GM19193 (cell line): Measurements from ENCODE around the gene ATP10B.

Experiments used
- POLR2A ChIP-seq: IDR thresholded peaks from 4 replicates; pipeline ENCODE4 v1.6.1; 2011; ENCODE audit not compliant: insufficient read depth, insufficient read length; ENCODE audit errors: extremely low read depth

ATP10B gene, protein sequence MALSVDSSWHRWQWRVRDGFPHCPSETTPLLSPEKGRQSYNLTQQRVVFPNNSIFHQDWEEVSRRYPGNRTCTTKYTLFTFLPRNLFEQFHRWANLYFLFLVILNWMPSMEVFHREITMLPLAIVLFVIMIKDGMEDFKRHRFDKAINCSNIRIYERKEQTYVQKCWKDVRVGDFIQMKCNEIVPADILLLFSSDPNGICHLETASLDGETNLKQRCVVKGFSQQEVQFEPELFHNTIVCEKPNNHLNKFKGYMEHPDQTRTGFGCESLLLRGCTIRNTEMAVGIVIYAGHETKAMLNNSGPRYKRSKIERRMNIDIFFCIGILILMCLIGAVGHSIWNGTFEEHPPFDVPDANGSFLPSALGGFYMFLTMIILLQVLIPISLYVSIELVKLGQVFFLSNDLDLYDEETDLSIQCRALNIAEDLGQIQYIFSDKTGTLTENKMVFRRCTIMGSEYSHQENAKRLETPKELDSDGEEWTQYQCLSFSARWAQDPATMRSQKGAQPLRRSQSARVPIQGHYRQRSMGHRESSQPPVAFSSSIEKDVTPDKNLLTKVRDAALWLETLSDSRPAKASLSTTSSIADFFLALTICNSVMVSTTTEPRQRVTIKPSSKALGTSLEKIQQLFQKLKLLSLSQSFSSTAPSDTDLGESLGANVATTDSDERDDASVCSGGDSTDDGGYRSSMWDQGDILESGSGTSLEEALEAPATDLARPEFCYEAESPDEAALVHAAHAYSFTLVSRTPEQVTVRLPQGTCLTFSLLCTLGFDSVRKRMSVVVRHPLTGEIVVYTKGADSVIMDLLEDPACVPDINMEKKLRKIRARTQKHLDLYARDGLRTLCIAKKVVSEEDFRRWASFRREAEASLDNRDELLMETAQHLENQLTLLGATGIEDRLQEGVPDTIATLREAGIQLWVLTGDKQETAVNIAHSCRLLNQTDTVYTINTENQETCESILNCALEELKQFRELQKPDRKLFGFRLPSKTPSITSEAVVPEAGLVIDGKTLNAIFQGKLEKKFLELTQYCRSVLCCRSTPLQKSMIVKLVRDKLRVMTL (N-terminal part only)

DNA sequence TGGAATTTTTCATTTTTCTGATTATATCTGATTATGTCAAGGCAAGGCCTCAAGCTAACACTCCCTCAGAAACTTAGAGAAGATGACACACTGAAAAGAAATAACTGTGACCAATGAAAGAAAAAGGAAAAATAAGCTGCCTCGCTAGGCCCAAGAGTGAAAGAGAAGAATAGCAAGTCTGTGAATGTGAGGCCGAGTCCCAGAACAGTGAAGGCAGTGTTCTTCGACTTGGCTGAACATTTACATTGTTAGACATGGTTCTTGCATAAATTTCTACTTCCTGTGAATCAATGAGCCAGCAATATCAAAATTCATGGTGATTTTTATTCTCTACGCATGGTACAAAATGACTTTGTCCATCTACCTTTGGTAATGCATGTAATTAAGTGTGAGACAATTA is at the start of gene ATP10B:
Gene ATP10B, minus strand, starts transcription at position 163 of the 400 bp plus-strand sequence. CDS start 164,137 bp downstream, outside the sequence.
- TF ChIP-seq POLR2A, result no peak

DNA sequence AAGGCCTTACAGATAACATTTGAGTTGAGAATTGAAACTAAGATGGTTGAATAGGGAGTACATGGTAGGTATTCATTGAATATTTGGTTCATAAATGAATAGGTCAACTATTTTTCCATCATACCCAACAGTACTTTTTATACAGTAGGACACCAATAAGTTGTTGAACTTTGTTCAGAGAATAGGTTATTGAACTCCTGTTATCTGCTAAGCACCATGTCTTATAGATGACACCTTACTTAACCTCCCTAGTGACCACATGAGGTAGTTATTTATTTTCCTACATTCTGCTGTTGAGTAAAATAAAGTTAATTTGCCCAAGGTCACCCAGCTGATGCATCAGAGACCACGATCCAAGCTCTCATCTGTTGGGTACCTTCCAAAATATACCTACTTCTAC is 49.6 kb upstream of the ATP10B start:
- TF ChIP-seq POLR2A, result no peak

DNA sequence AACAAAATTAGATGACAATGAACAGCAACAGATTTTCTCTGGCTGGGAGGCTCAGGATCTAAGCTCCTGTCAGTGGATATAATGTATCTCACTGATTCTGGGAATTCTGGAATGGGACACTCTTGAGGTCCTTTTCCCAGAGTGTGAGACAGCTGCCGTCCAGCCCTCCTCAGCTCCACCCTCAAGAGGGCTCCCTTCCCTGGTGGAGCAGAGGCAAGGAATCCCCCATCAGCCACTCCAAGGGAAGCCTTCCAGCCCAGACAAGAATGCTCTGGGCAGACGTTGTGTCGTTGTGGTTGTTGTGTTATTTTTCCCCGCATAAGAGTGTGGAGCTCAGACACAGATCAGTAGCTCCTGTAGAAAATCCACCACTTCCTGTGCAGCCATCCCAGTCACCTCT is 47.7 kb upstream of the ATP10B start:
- TF ChIP-seq POLR2A, result no peak

DNA sequence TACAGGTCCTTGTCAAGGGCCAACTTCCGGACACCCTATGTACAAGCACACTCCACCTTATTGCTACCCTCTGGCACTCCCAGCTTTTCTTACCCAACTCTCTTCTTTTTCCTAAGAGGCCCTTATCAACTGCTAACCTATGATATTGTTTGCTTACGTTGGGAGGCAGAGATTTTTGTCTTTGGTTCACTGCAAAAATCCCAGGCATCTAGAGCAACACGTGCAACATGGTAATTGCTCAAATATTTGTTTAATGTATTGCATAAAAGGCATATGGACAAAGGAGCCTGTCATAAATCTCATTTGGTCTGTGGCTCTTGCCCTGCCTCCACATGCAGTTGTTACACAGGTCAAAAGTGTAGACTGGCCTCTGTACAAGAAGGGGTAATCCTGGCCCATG is 35.8 kb upstream of the ATP10B start:
- no peak for TF ChIP-seq POLR2A

DNA sequence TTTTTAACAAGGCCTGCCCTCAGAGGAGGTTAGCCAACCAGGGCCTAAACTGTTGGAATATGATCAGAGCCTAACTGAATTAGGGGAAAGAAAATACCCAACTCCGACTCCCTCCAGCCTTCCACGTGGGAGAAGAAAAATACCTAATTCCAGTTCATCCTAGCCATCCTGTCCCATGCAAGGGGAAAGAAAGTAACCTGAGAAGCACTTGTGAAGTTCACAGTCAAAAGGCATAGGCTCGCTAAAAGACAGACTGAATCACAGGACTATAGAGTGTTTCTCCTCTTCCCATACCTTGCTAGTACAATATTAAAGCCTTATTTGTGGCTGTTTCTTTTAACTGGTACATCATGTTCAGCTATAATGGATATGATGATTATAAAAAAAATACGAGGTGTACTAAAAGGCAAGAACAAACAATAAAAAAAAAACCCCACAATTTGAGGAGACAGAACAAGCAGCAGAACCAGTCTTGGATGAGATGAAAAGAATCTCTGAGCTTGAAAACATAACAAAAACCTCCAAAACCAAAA is 18.0 kb upstream of the ATP10B start:
- no peak for TF ChIP-seq POLR2A

DNA sequence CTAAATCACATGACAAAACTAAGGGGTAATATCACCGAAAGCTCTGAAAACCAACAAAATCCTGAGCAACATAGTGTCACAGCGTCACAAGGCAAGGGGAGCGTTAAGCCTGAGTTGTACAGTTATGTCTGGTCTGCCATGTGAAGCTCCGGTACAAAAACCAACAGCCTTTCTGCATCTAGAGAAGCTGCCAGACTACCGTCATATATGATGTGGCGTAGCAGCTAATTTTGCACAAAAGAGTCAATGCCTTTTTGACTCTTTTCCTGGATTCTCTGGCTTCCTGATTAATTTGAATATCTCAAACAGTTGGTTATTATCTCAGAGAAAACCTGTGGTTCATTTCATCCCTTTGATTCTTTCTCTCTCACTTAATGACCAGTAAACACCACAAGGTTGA is 16.0 kb upstream of the ATP10B start:
- TF ChIP-seq POLR2A, result no peak

DNA sequence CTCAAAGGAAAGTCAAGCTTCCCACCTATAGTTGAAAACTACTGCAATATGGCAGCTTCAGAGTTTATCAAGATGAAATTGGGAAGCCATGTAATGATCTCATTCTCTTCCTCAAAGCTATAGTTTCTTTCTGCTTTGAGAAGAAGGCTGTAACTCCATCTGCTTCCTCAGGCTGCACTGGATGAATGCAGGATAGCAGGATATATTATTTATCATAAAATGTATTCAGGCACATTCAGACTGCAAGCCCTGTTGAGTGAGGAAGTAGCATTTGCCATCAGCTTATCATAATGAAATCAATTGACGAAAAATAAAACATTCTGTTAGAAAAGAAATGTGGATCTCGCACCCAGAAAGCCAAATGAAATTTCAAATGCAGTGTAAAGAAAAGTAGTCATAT is 560 bp downstream of the ATP10B start:
- TF ChIP-seq POLR2A, result no peak

DNA sequence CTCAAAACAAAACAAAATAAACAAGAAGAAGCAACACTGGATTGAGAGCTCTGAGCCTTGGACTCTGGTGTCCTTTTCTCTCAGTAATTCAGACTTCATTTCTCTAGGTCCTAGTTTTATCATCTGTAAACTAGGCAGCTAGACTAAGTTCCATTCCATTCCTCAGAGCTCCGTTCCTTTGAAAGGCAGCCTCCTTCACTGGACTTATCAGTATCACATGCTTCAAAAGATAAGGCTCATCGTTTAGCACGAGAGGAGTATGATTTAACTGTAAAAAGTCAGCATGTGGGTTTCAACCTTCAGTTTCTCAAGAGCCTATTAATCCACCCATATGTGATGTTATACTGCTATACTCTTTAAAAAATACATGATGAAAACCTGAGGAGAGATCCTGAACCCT is 1.6 kb downstream of the ATP10B start:
- no peak for TF ChIP-seq POLR2A

DNA sequence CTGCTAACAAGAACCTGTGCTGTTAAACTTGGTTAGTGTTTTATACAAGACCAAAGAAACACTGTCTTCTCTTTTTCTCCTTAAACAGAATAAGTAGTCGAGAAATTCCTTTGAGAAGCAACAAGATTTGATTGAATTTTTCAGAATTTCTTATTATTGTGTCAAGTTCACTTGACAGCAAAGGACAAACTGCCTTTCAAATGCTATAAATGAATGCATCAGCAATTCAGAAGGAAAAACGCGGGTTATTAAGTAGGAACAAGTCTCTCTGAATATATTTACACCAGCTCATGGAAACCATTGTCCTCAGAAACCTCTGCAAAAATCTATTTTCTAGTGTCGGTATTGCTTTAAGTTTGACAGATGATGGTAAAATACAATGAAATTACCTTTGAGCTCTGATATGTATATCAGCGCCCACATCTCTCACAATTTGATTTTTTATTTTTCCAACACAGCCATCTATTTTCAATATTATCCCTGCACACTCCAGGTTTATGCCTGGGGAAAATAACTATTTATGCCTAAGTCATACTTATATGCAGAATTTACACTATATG is 4.4 kb downstream of the ATP10B start:
- TF ChIP-seq POLR2A, result no peak

DNA sequence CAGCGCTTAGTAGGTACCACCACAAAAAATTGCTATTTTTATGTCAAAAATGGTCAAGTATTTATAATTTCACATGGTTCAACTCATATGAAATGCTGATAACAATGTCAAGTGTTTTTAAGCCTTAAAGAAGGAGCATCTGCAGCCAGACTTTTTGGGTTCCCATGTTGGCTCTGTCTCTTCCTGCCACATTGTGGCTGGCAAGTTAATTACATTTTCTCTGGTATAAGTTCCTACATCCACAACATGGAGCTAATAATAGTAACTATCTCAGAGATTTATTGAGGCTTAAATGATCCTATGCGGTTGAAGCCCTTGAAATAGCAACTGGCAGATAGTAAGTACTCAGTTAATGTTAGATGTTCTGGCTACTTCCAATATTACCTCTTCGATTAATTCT is 5.4 kb downstream of the ATP10B start:
- TF ChIP-seq POLR2A, result no peak

DNA sequence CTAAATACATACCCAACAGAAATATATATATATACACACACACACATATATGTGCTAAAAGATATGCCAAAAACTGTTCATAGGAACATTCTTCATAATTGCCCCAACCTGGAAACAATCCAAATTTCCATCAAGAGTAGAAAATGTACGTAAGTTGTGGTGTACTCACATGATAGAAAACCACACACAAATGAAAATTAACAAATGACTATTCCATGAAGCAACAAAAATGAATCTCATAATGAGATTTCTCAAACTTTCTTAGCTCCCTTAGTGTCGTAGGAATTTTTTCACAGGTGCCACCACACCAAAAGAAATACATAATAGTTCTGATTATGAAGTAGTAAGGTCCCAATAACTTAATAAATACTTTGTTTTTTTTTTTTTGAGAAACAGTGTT is 7.8 kb downstream of the ATP10B start:
- TF ChIP-seq POLR2A, result no peak

DNA sequence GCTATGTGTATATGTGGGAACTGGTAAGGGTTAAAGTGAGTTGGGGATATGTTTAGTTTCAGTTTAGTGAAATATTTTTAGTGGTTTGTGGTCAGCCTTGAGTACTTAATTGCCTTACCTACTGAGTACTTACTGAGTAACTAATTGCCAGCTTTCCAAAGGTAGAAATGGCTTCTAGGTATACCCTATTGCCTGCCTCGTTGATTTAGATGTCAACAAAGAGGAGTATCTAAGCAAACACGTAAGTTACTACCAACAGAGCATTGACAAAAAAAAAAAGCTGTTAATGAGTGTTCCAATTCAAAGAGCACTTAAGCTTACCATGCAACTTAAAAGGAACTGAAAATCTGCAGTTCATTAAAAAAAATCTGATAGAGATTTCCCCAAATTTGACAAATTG is 8.8 kb downstream of the ATP10B start:
- TF ChIP-seq POLR2A, result no peak

DNA sequence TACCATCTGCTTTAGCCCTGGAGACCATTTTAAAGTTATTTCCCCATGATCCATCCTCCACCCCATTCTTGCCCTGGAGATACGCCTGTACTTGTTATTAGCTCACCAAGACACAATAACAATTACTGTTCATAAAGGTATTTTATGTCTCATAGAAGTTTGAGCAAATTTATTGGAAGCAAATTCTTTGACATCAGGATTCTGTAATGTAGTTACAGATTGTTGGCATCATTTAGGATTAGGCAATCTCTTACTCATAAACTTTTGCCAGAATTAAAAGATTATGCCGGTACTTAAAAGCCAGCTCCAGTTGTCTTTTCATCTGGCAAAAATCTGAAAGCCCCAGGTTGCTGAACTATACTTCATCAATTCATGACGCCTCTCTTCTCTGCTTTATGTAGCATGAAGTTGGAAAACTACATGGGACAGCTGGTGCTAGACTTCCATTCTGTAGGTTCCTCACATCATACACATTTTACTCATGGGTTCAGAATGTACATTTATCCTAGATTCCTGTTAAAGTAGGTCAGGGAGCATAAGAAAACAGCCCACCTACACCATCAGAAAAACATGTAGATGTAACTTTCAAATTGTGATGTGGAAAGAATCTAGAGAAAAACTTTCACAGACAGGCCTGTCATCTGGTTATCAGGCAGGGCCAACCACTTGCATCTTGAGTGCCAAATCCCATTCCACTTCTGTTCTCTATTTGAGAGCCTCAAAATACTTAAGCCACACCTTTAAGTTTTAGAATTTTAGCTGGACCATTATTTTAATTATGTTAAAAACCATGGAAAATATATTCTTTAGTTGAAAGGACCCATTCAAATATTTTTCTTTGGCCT is 14.0 kb downstream of the ATP10B start:
- no peak for TF ChIP-seq POLR2A

DNA sequence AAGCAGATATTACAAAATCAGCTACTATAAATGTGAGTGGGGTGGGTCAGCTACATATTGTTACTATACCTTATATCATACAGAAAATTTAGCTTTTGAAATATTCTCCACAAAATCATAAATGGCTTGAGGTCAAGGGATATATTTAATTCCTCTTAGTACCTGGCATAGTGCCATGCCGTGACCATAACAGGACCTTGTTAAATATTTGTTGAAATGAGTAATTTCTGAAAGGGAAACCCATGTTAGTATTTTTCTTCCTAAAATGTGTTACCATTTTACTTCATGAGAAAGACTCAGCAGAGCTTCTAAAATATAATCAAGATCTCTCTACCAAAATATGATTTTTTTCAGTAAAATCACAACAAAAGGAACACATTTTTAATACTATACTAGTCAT is 14.8 kb downstream of the ATP10B start:
- no peak for TF ChIP-seq POLR2A
